WTC11 (cell line): ENCODE measurements around the gene G3BP2. TPM values are rescaled to one million over a fixed set of nuclear protein-coding genes. Genes with fewer than 3 reads are reported as not detected.

Experiments
- ATAC-seq: fragments of 200-7000 bp; cut with Tn5 transposase; 2 replicates; pipeline ENCODE4 v1.10.0; 2021; ENCODE audit warnings: mild to moderate bottlenecking, moderate library complexity
- CTCF ChIA-PET: fragments of 300-600 bp; sonication (Branson Sonifier 250); formaldehyde crosslinking; loops from one replicate; lab custom pipeline; 2021; ENCODE audit warnings: antibody characterized with exemption; lab: Charles Lee
- POLR2A ChIA-PET: fragments of 350-600 bp; sonication (Branson Sonifier 250); formaldehyde crosslinking; loops from one replicate; lab custom pipeline; 2021; ENCODE audit warnings: antibody characterized with exemption; lab: Charles Lee
- DNase-seq: peaks from one replicate; pipeline ENCODE4 v3.0.0; 2021; ENCODE audit warnings: low spot score
- H3K27ac Mint-ChIP-seq: 2 replicates; pipeline ENCODE4 v1.8.0; 2021; ENCODE audit warnings: mixed read lengths
- H3K27me3 Mint-ChIP-seq: 2 replicates; pipeline ENCODE4 v1.8.0; 2021; ENCODE audit warnings: low read depth, mild to moderate bottlenecking, moderate library complexity, mixed read lengths
- H3K36me3 Mint-ChIP-seq: 2 replicates; pipeline ENCODE4 v1.8.0; 2021; ENCODE audit warnings: mixed read lengths
- H3K4me1 Mint-ChIP-seq: 2 replicates; pipeline ENCODE4 v1.8.0; 2022; ENCODE audit warnings: mixed read lengths
- H3K4me3 Mint-ChIP-seq: 2 replicates; pipeline ENCODE4 v1.8.0; 2021; ENCODE audit warnings: mild to moderate bottlenecking, moderate library complexity, mixed read lengths
- H3K9me3 Mint-ChIP-seq: 2 replicates; pipeline ENCODE4 v1.8.0; 2021; ENCODE audit warnings: mixed read lengths
- ATF1 ChIP-seq: sonication (generic); formaldehyde crosslinking; IDR thresholded peaks from 2 replicates; pipeline ENCODE4 v1.8.1; 2023; ENCODE audit warnings: mild to moderate bottlenecking, moderate library complexity, missing genetic modification reagents
- CREM ChIP-seq: sonication (generic); formaldehyde crosslinking; IDR thresholded peaks from 2 replicates; pipeline ENCODE4 v1.8.1; 2022; ENCODE audit warnings: mild to moderate bottlenecking, missing genetic modification reagents, moderate library complexity
- CTCF ChIP-seq: fragments of 200-600 bp; IDR thresholded peaks from 2 replicates; pipeline ENCODE4 v1.8.0; 2022; ENCODE audit warnings: antibody characterized with exemption
- E2F1 ChIP-seq: sonication (generic); formaldehyde crosslinking; IDR thresholded peaks from 2 replicates; pipeline ENCODE4 v1.8.0; 2022; ENCODE audit warnings: mild to moderate bottlenecking, missing genetic modification reagents
- ELF4 ChIP-seq: sonication (generic); formaldehyde crosslinking; IDR thresholded peaks from 2 replicates; pipeline ENCODE4 v1.8.1; 2022; ENCODE audit warnings: low read depth, mild to moderate bottlenecking, moderate library complexity, missing genetic modification reagents
- FOXJ3 ChIP-seq: sonication (generic); formaldehyde crosslinking; IDR thresholded peaks from 2 replicates; pipeline ENCODE4 v1.9.0; 2021; ENCODE audit warnings: missing genetic modification reagents, mild to moderate bottlenecking, borderline replicate concordance
- MLX ChIP-seq: sonication (generic); formaldehyde crosslinking; IDR thresholded peaks from 2 replicates; pipeline ENCODE4 v1.8.1; 2023; ENCODE audit warnings: mild to moderate bottlenecking, missing genetic modification reagents, moderate library complexity
- NFE2L1 ChIP-seq: sonication (generic); formaldehyde crosslinking; IDR thresholded peaks from 2 replicates; pipeline ENCODE4 v1.8.1; 2023; ENCODE audit warnings: missing genetic modification reagents
- USF1 ChIP-seq: sonication (generic); formaldehyde crosslinking; IDR thresholded peaks from 2 replicates; pipeline ENCODE4 v1.8.0; 2022; ENCODE audit warnings: mild to moderate bottlenecking, missing genetic modification reagents
- ZNF121 ChIP-seq: sonication (generic); formaldehyde crosslinking; IDR thresholded peaks from 2 replicates; pipeline ENCODE4 v1.8.0; 2023; ENCODE audit warnings: missing genetic modification reagents
- total RNA-seq: library from RNA; stranded (reverse); gene quantifications from 3 replicates; pipeline ENCODE4 v1.2.3, GENCODE V29; 2021

G3BP2 gene
- total RNA-seq, 1 experiment from 2014 or later = 284 TPM

- no peak for TF ChIP-seq USF1
- ChIA-PET POLR2A (no interaction called here), CTCF (no interaction called here)
- Mint-ChIP-seq H3K27me3 (no peaks in the 10 kb centered on the region), H3K4me1 (no peaks in the 10 kb centered on the region), H3K27ac (no peak overlapping the region), H3K36me3 (no peaks in the 10 kb centered on the region), H3K9me3 (no peaks in the 10 kb centered on the region), H3K4me3 (no peak overlapping the region)
- no peak for DNase-seq
- no peak for ATAC-seq
Observed at GRCh38 chr4:75598390-75598789, 74.8 kb downstream of the G3BP2 start.

GRCh38 chr4:75596061-75596460 lies 77.2 kb downstream of the G3BP2 start:
- no peak for ATAC-seq
- Mint-ChIP-seq H3K9me3 (no peaks in the 10 kb centered on the region), H3K4me1 (no peaks in the 10 kb centered on the region), H3K36me3 (no peaks in the 10 kb centered on the region)
- ChIA-PET POLR2A (no interaction called here), CTCF (no interaction called here)
- no peak for TF ChIP-seq CREM (CRISPR knock-in tag)
- TF ChIP-seq, all 79 proteins: peak for 0
- Mint-ChIP-seq H3K27me3 (no peaks in the 10 kb centered on the region), H3K27ac (no peak overlapping the region), H3K4me3 (no peak overlapping the region)
- DNase-seq = no peak

- Mint-ChIP-seq H3K4me1 (no peaks in the 10 kb centered on the region), H3K27me3 (no peaks in the 10 kb centered on the region), H3K36me3 (no peaks in the 10 kb centered on the region), H3K9me3 (no peaks in the 10 kb centered on the region), H3K4me3 (no peak overlapping the region), H3K27ac (no peak overlapping the region)
- ChIA-PET POLR2A (no interaction called here), CTCF (no interaction called here)
- DNase-seq = no peak
- no peak for ATAC-seq
- no peak for TF ChIP-seq CTCF
- no peak for TF ChIP-seq MLX
- TF ChIP-seq CREM (CRISPR knock-in tag) = no peak
- TF ChIP-seq FOXJ3 = no peak
- no peak for TF ChIP-seq ATF1 (CRISPR knock-in tag)
- TF ChIP-seq ZNF121 = no peak
- no peak for TF ChIP-seq E2F1
- no peak for TF ChIP-seq ELF4 (CRISPR knock-in tag)
- TF ChIP-seq NFE2L1 (CRISPR knock-in tag) = no peak
Observed at GRCh38 chr4:75593393-75593792, 79.8 kb downstream of the G3BP2 start.

Other genes with a start within 250 kb of the G3BP2 start
- gene RCHY1, start 159.0 kb downstream of the G3BP2 start, total RNA-seq = 29.9 to 37.8 TPM (median 31.4 TPM) in 3 replicates
- 11.8 to 13.3 TPM (median 12.5 TPM) in 3 replicates for gene THAP6, start 158.9 kb downstream of the G3BP2 start, total RNA-seq
- not detected in 3 replicates for gene ODAPH, start 117.3 kb downstream of the G3BP2 start, total RNA-seq
- 1.4 to 1.7 TPM (median 1.7 TPM) in 3 replicates for gene CDKL2, start 42.9 kb downstream of the G3BP2 start, total RNA-seq
- 134 to 162 TPM (median 141 TPM) in 3 replicates for gene USO1, start 51.2 kb upstream of the G3BP2 start, total RNA-seq
- 0.16 TPM in 1 of 3 replicates, not detected in the others for gene PPEF2, start 229.0 kb upstream of the G3BP2 start, total RNA-seq